ENCODE results near the gene BBS7. TPM values are rescaled to one million over a fixed set of nuclear protein-coding genes. Genes with fewer than 3 reads are reported as not detected.
A peak's percentile ranks its signal among the peaks of the same experiment; 100 is the strongest.

Gene BBS7
- total RNA-seq, 1 experiment from 2014 or later: 24.6 TPM

DNA sequence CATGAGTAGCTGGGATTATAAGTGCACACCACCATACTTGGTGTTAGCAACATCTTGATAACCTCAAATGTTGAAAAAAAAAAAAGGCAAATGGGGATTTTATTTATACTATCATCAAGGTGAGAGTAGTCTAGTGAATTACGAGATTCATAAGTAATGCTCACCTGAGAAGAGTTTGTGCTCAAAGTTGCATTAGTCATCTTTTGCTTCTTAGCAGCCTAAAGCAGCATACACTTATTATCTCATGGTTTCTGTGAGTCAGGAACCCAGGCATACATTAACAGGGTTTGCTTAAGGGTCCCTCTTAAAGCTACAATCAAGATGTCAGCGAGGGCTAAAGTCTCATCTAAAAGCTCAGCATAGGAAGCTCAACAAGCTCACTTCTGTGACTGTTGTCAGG lies 77.3 kb downstream of the BBS7 start:
- no peak for DNase-seq (ENCODE audit: low read depth)

DNA sequence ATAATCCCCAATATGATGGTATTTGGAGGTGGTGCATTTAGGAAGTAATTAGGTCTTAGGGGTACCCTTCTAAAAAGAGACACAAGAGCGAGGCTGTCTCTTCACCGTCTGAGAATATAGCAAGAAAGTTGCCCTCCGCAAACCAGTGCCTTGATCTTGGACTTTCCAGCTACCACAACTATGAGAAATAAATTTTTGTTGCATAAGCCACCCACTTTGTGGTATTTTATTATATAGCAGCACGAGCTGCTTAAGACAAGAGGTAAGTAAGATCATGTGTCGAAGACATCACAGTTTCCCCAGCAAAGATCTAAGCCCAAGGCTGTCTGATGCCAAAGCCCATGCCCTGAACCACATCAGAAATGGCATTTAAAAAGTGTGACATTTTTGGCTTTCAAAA lies 78.8 kb downstream of the BBS7 start:
- DNase-seq (ENCODE audit: low read depth): peak; percentile 89

DNA sequence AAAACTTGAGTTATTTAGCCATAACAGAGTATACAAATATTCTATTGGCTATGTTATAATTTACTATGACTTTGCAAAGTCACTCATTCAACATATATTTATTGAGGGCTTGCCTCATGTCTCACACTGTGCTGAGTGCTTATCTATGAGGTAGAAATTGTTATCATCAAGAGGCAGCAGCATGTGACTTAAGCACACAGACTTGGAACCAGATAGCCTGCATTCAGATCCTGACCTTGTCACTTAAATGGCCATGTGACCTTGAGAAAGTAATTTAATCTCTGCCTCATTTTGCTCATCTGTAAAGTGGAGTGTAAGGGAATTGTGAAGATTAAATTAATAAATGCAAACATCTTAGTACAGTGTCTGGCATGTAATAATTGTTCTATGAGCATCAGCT lies 79.3 kb downstream of the BBS7 start:
- no peak for DNase-seq (ENCODE audit: low read depth)

DNA sequence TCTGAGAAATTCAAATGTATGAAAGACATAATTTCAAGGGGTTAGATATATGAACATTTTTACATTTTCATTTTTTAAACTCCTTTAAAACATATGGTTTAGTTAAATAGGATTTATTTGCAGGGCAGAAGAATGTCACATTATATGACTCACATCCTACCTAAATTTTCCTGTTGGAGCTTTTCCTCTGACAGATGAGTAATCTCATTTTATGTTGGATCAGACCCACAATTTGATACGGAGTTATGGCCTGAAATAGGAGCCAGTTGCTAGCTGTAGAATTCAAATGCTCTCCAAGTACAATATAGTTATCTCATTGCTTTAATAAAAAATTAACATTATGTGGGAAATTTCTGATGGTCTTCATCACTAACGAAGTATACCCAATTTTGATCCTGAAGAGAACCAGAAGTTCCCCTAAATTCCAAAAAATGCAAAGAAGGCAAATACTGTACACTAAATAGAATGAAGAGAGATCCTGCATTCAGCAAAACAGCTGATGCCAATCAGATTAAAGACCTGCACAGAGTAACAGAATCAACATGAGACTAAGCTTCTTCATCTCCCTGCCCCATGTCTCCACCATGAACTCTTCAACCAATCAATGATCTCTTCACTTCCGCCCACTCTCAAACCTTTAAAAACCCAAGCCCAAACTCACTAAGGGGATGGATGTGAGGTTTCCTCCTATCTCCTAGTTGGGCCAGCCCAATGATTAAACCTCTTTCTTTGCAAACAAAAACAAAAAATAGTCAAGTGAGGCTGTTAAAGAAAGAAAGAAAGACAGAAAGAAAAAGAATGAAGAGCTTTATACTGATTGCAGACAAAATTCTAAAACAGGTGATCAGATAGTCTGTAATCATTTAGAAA lies 80.1 kb downstream of the BBS7 start:
- peak; percentile 82 for DNase-seq (ENCODE audit: low read depth)

DNA sequence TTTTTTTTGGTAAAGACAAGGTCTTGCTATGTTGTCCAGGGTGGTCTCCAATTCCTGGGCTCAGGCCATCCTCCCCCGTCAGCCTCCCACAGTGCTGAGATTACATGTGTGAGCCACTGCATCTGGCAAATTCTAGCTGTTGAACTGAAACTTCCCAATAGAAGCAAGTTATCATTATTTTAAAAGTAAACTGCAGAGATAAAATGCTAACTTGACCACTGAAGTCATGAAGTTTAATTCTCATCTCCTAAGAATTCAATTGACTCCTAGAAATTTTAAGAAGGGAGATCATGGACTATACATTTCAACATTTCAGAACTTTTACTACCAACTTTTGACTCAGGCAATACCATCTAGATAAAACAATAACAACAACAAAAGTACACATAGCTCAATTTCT lies 80.8 kb downstream of the BBS7 start:
- DNase-seq (ENCODE audit: low read depth): no peak

DNA sequence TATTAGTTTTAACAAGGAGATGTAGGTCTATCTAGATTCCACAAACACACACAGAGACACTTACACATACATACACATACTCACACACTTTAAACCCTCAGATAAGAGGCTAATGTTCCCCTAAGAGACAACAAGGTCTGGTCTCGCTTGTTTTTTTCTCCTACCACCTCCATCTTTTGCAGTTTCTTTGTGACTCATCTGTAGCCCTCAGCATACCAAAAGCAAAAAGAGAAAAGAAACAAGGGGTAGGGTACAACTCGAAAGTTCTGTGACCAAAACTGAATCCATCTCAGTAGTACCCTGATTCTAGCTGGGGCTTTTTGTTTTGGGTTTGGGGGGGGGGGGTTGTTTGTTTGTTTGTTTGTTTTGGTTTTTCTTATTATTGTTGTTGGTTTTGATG lies 81.4 kb downstream of the BBS7 start:
- DNase-seq (ENCODE audit: low read depth): no peak

DNA sequence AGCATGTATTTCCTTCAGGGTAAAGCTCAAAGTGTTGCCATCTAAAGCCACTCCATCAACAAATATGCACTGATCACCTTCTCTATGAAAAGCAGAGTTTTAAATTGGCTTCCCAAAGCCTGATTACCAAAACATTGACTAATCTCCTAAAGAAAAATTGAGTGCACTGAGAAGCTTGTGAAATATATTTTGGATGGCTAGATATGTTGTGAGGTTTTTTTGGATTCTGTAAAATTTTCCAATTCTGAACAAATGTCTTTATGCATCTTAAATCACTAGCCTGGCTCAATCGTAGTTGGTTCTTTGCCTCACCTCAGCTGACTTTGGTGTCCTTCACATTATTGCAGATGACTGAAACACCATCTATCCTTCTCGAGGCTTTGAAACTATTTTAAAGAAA lies 84.1 kb downstream of the BBS7 start:
- no peak for DNase-seq (ENCODE audit: low read depth)

DNA sequence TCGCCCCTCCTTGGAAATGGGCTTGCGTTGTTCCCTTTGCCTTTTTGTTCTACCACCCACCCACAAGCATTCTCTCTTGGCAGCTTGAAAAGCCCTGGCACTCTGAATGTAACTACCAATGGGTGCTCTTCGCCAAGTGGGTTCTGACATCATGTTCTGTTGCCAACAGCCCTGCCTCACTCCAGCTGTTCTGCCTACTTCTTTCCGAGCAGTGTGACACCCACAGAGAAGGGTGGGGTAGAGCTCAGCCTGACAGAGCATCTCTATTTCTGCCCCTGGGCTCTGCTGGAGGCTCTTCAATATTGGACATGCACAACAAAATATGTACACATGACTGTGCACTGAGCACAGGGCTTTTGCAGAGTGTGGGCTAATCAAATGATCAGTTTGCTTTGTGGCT lies 84.8 kb downstream of the BBS7 start:
- peak; percentile 92 for DNase-seq (ENCODE audit: low read depth)

DNA sequence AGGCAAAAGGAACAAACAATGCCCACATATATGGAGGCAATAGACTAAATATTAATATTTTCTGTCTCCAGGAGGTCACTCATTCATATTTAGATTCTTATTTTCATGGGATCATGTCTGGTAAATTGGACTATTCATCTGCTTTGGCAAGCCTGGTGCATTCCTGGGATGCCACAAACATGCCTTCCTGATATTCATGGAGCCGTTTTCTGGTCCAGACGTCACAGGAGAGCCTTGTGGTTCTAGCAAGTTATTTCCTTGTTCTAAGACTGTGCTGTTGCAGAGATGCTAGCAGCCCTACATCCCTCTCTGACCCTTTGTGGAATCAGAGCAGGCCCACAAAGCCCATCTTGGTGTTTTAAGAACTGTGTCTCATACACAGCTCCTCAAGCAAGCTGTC lies 85.3 kb downstream of the BBS7 start:
- peak; percentile 98 for DNase-seq (ENCODE audit: low read depth)

DNA sequence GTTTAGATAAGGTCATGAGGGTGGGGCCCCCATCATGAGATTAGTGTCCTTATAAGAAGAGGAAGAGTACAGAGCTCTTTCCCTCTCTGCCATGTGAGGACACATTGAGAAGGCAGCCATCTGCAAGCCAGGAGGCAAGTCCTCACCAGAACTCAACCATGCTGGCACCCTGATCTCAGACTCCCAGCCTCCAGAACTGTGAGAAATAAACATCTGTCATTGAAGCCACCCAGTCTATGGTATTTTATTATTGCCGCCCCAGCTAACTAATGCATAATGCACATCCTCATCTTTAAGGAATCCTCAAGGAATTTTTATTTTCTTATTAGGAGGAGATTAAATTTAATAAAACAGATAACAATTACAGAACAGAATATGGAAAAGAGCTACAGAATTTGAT lies 85.9 kb downstream of the BBS7 start:
- no peak for DNase-seq (ENCODE audit: low read depth)

DNA sequence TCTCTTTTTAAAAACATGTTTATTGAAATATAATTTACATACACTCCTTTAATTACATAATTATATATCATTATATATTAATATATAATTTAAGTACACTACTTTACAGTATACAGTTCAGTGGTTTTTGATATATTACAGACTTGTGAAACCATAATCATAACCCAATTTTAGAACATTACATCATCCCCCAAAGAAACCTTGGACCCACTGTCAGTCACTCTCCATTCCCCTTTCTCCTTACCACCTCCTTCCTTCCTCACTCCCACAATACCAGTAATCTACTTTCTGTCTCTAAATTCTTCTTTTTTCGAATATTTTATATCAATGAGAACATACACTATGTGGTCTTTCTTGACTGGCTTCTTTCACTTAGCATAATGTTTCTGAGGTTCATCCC lies 87.1 kb downstream of the BBS7 start:
- no peak for DNase-seq (ENCODE audit: low read depth)

DNA sequence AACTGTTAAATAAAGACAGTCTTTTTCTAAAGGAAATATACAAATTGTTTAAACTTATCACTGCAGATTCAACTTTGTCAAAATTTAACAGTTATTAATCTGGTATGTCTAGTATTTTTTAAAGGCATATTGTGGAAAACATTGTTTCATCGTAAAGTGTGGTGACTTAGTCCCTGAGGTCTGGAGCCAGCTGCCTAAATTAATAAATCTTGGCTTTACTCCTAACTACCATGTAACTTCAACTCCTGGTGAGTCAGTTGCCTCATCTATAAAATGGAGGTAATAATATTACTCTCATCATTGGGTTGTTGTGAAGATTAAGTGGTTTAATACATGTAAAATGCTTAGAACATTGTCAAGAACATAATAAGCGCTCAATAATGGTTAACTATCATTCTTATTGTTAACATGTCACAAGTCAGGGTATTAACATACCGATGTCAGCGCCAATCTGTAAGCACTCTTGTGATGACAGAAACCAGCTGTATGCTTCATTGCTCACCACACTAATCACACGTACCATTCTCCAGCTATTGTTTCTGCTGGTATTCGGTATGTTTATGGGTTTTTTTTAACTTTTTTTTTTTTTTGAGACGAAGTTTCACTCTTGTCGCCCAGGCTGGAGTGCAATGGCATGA lies 91.2 kb downstream of the BBS7 start:
- peak; percentile 64 for DNase-seq (ENCODE audit: low read depth)

DNA sequence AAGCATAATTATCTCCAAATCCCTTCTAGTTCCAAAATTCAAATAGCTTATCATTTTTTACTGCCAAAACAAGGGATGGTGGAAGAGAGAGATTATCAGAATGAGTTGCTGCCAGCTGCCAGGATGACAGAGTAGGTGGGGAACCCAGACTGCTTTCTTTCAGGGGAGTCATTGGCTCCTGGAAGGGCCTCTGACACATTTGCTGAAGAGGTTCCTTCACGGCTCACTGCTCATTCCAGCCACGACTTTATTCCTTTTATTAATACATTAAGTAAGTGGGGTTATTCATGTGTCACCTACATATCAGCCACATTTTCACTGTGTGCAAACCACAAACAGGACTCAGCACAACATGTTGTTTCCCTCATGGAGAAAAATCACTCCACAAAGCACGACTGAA lies 92.6 kb downstream of the BBS7 start:
- peak; percentile 51 for DNase-seq (ENCODE audit: low read depth)

DNA sequence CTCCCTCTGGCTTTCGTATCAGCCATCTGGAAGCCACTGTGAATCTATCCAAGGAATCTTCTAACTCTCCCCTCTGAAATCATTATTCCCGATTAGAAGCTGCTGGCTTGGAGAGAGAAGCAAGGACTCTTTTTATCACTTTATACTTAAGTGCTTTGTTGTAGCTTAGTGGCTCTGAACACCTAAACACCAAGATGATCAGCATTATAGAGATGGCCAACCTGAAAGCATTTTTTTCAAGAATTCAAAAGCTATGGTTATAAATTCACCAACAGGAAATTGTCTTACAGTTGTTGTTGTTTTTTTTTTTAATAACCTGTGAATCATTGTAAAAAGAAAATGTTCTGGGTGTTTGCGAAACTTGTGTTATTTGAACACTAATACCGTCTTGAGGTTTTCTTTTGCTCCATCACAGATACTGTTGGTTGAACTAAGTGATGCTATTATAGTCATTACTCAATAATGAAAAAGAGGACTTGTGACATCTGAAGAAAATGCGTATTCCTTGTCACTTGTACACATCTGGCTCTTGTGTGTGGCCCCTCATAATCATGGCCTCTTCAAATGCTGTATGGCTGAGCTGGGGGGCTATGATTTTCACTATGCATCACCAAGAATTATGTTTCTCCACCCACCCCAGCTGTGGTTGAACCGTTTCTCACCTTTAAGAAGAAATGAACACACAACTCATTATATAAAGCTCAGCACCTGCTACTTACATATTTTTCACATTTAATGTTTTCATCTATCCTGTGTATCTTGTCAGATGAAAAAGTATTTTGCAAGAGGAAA lies 93.5 kb downstream of the BBS7 start:
- DNase-seq (ENCODE audit: low read depth): peak; percentile 72

Other genes starting within 250 kb of the BBS7 start
- gene ANXA5, start 173.5 kb downstream of the BBS7 start, total RNA-seq (2014; rRNA removed): 1,176 and 1,192 TPM in 2 replicates
- gene SMIM43, start 105.3 kb downstream of the BBS7 start, total RNA-seq (2014; rRNA removed): 3.3 and 5.8 TPM in 2 replicates
- gene EXOSC9, start 69.2 kb downstream of the BBS7 start, total RNA-seq (2014; rRNA removed): 87.1 and 103 TPM in 2 replicates
- gene CCNA2, start 46.6 kb downstream of the BBS7 start, total RNA-seq (2014; rRNA removed): 165 and 168 TPM in 2 replicates
- 0.45 and 0.52 TPM in 2 replicates for gene TRPC3, start 81.6 kb upstream of the BBS7 start, total RNA-seq (2014; rRNA removed)

All from LHCN-M2 (cell line).